Gastroesophageal sphincter (tissue), 4 donors: ENCODE measurements around the gene GPR137. TPM values are rescaled to one million over a fixed set of nuclear protein-coding genes. Genes with fewer than 3 reads are reported as not detected.

Experiments used
- ATAC-seq: fragments of 150-250 bp; one replicate; pipeline ENCODE4 v1.9.1; 2016; ENCODE audit warnings: mild to moderate bottlenecking, moderate library complexity
- H3K27ac ChIP-seq, 4 donors: fragments of 200-600 bp; sonication (generic) in 3 of 4; 1 replicate in 3 of 4; 2 replicates in 1 of 4; pipeline ENCODE4 v1.5.1; 2016 to 2019
- H3K27me3 ChIP-seq: fragments of 200-600 bp; sonication (generic); one replicate; pipeline ENCODE4 v1.5.1; 2019
- H3K36me3 ChIP-seq, 2 donors: fragments of 200-600 bp; sonication (generic); one replicate each; pipeline ENCODE4 v1.5.1; 2019; ENCODE audit warnings: control low read depth in 1 of 2
- H3K4me1 ChIP-seq, 3 donors: fragments of 200-600 bp; sonication (generic); 1 replicate in 2 of 3; 2 replicates in 1 of 3; pipeline ENCODE4 v1.5.1; 2016 to 2019; ENCODE audit warnings: control low read depth in 2 of 3
- H3K4me3 ChIP-seq, 2 donors: fragments of 200-600 bp; sonication (generic); one replicate each; pipeline ENCODE4 v1.5.1; 2019; ENCODE audit warnings: mild to moderate bottlenecking in 1 of 2, moderate library complexity in 1 of 2
- H3K9me3 ChIP-seq, 3 donors: fragments of 200-600 bp; sonication (generic); one replicate each; pipeline ENCODE4 v1.5.1; 2017 to 2019; ENCODE audit warnings: control low read depth in 2 of 3
- EP300 ChIP-seq: sonication (generic); formaldehyde crosslinking; IDR thresholded peaks from one replicate; pipeline ENCODE4 v1.6.1; 2017; ENCODE audit warnings: antibody characterized with exemption, mild to moderate bottlenecking
- POLR2A ChIP-seq, 2 donors: fragments of 450-650 bp; IDR thresholded peaks; one replicate each; pipeline ENCODE4 v1.6.1; 2017; ENCODE audit warnings: antibody characterized with exemption in 2 of 2, mild to moderate bottlenecking in 2 of 2, moderate library complexity in 1 of 2
- POLR2AphosphoS5 ChIP-seq: sonication (generic); formaldehyde crosslinking; IDR thresholded peaks from one replicate; pipeline ENCODE4 v1.6.1; 2017; ENCODE audit warnings: antibody characterized with exemption
- whole genome bisulfite sequencing, 2 donors: methylation state at CpG; one replicate each; pipeline ENCODE4 v1.1.5; 2018; ENCODE audit warnings: low coverage in 1 of 2; 5-methylcytosine and 5-hydroxymethylcytosine counted together
- total RNA-seq, 4 donors: library from RNA; depleted of rRNA; stranded (reverse); fragments of >200 nt; gene quantifications; one replicate each; pipeline ENCODE4 v1.1.0, GENCODE V29; 2016
- TF ChIP-seq, protein P1 (sequence below), 4 experiments: fragments of 200-600 bp in 2 of 4; fragments of 450-650 bp in 2 of 4; sonication (generic) in 1 of 4; IDR thresholded peaks; one replicate each; pipeline ENCODE4 v1.5.1; 2017 to 2019; ENCODE audit warnings: antibody characterized with exemption in 4 of 4, mild to moderate bottlenecking in 2 of 4, moderate library complexity in 2 of 4

GPR137 gene
- total RNA-seq, 4 donors from 2014 or later, result 14.0 to 37.1 (median 27.6) TPM

- TF ChIP-seq, protein P1, sequence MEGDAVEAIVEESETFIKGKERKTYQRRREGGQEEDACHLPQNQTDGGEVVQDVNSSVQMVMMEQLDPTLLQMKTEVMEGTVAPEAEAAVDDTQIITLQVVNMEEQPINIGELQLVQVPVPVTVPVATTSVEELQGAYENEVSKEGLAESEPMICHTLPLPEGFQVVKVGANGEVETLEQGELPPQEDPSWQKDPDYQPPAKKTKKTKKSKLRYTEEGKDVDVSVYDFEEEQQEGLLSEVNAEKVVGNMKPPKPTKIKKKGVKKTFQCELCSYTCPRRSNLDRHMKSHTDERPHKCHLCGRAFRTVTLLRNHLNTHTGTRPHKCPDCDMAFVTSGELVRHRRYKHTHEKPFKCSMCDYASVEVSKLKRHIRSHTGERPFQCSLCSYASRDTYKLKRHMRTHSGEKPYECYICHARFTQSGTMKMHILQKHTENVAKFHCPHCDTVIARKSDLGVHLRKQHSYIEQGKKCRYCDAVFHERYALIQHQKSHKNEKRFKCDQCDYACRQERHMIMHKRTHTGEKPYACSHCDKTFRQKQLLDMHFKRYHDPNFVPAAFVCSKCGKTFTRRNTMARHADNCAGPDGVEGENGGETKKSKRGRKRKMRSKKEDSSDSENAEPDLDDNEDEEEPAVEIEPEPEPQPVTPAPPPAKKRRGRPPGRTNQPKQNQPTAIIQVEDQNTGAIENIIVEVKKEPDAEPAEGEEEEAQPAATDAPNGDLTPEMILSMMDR (IDR thresholded peaks at IDR 0.05), result no peak
- no peak for ATAC-seq
These were observed 20.2 kb upstream of the GPR137 start for GRCh38 chr11:64265176-64266160.

GRCh38 chr11:64266339-64266738, 19.3 kb upstream of the GPR137 start:
- Histone ChIP-seq H3K27ac (peak overlapping the region in 3 of 4 donors; percentile 13 to 93 (median 91)), H3K4me1 (peaks cover 0 to 23% (median 14%) of the 10 kb centered on the region in 3 donors), H3K9me3 (no peaks in the 10 kb centered on the region), H3K36me3 (peaks cover 0 to 61% of the 10 kb centered on the region in 2 donors), H3K27me3 (no peaks in the 10 kb centered on the region), H3K4me3 (no peak overlapping the region)
- 100% methylated on average over 1 of the region's 15 CpGs for WGBS, 2 donors
- ATAC-seq, result no peak
- TF ChIP-seq POLR2A (IDR thresholded peaks at IDR 0.05) (no peak), POLR2AphosphoS5 (no peak), EP300 (no peak)
- TF ChIP-seq, protein P1 (IDR thresholded peaks at IDR 0.05), result no peak

More at GRCh38 chr11:64265176-64266160, 20.2 kb upstream of the GPR137 start:
- Histone ChIP-seq H3K4me3 (no peak overlapping the region), H3K27ac (no peak overlapping the region), H3K27me3 (no peaks in the 10 kb centered on the region), H3K4me1 (peaks cover 0 to 23% (median 14%) of the 10 kb centered on the region in 3 donors), H3K36me3 (peaks cover 0 to 67% of the 10 kb centered on the region in 2 donors), H3K9me3 (no peaks in the 10 kb centered on the region)
- no CpG with 5 or more reads among the region's 35 CpGs for WGBS, 2 donors

- TF ChIP-seq POLR2A (IDR thresholded peaks at IDR 0.05) (no peak), EP300 (no peak), POLR2AphosphoS5 (no peak)
- TF ChIP-seq, protein P1 (IDR thresholded peaks at IDR 0.05), result no peak
- no peak overlapping the region for H3K4me3 ChIP-seq
- 70 to 74% methylated on average over 7 to 12 of the region's 27 CpGs for WGBS, 2 donors
- no peaks in the 10 kb centered on the region for H3K27me3 ChIP-seq
- no peak for ATAC-seq
- peaks cover 0 to 33% (median 19%) of the 10 kb centered on the region in 3 donors for H3K4me1 ChIP-seq
- H3K9me3 ChIP-seq, result no peaks in the 10 kb centered on the region
- H3K27ac ChIP-seq, result peak overlapping the region in 3 of 4 donors; percentile 91 to 97 (median 93)
- peaks cover 0 to 50% of the 10 kb centered on the region in 2 donors for H3K36me3 ChIP-seq
These were observed 18.3 kb upstream of the GPR137 start for GRCh38 chr11:64267207-64267945.

DNA sequence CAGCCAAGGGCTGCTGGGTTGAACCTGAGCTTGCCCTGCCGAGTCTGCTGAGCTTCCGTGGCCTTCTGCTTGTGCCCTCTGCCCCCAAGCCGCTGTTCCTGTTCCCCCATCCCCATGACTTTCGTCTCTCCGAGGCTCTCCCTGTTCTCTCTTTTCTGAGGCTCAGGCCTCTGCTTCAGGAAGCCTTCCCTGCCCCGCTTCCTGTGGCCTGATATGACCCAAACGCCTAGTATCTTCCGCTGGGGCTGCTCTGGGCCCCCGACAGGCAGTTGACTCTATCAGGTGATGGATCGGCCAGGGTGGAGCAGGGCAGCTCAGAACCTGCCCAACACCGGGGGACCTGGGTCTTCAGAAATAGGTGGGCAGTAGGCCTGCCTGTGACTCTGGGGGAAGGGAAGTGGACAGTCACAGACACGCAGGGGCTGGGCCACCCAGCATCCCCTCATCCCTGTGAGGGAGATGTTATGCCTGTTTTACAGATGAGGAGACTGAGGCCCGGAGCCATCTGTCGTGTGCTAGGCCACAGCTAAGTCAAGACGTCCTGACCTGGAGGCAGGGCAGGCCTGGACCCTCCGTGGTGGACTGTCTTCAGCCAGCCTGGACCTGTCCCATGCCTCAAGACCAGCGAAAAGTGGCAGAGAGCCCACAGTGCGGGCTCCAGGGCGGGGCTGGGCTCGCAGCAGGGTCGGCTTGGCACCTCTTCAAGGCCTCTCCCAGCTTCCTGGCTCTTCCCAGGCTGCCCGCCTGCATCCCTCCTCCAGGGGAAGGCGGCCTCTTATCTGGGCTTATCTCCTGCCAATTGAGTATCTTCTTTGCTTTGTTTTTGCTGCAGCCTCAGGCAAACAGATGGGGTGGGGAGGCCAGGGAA, 17.4 kb upstream of the GPR137 start:
- Histone ChIP-seq H3K4me1 (peaks cover 0 to 38% (median 19%) of the 10 kb centered on the region in 3 donors), H3K27ac (peak overlapping the region; percentile 82 to 97 (median 92)), H3K4me3 (peak overlapping the region; percentile 70 to 81), H3K9me3 (no peaks in the 10 kb centered on the region), H3K36me3 (peaks cover 0 to 42% of the 10 kb centered on the region in 2 donors), H3K27me3 (no peaks in the 10 kb centered on the region)
- WGBS, 2 donors, result 35% methylated on average over 5 of the region's 23 CpGs; no CpG with 5 or more reads in 1 of the 2 donors
- no peak for ATAC-seq
- no peak for TF ChIP-seq POLR2AphosphoS5
